ENCODE results near the gene MCTP1. TPM values are rescaled to one million over a fixed set of nuclear protein-coding genes. Genes with fewer than 3 reads are reported as not detected.

The MCTP1 gene
- total and polyA plus RNA-seq, 2 of the 13 experiments (the other 11 are each of a cell fraction or from before 2014, with no cell fraction given): 0.15 to 0.48 TPM

GRCh38 chr5:95184924-95185323 is 100.0 kb downstream of the MCTP1 start:
- no peak for FAIRE-seq
- CTCF ChIA-PET (ENCODE audit: low intra/inter-chr PET ratio, low total read pairs): no interaction called here
- ATAC-seq: no peak
- Histone ChIP-seq H4K20me1 (ENCODE audit: insufficient read depth, low read length) (no peaks in the 10 kb centered on the region), H3K9me3 (ENCODE audit: low read length) (no peaks in the 10 kb centered on the region), H3K9ac (ENCODE audit: insufficient read depth, low read depth, low read length) (no peak overlapping the region), H3K4me1 (ENCODE audit: insufficient read depth, low read length) (no peaks in the 10 kb centered on the region), H3K36me3 (replicated peaks in 1 of 2; ENCODE audit: control insufficient read depth in 1 of 2, insufficient read depth in 2 of 2, low read length in 2 of 2) (no peaks in the 10 kb centered on the region), H2AFZ (ENCODE audit: low read length) (no peak overlapping the region), H3K27ac (ENCODE audit: extremely low read length, insufficient read depth, low read length) (no peak overlapping the region), H3K4me3 (replicated peaks in 1 of 3; ENCODE audit: insufficient read depth in 1 of 3, low read depth in 2 of 3, low read length in 3 of 3) (no peak overlapping the region), H3K4me2 (ENCODE audit: low read depth, low read length) (no peak overlapping the region), H3K27me3 (ENCODE audit: control insufficient read depth in 1 of 2, insufficient read depth in 2 of 2, low read length in 2 of 2) (no peaks in the 10 kb centered on the region), H3K79me2 (ENCODE audit: insufficient read depth, low read length) (no peaks in the 10 kb centered on the region)
- WGBS (ENCODE audit: low lambda C conversion rate): 68% methylated on average over 4 of the region's 4 CpGs
- no TSS peak for BruUV-seq (replicated peaks)
- in situ Hi-C loops (cut with HindIII; ENCODE audit: extremely low pct_ligation_motif_present, low pct_unique_long_range_greater_than_20kb) (no loop called here), intact Hi-C loops (cut with micrococcal nuclease; ENCODE audit: unreplicated experiment) (no loop called here)
- no peak for DNase-seq (ENCODE audit: low spot score)
- POLR2A ChIA-PET: no interaction called here
- TF ChIP-seq ELF1 (CRISPR knock-in tag; IDR thresholded peaks at IDR 0.05) (no peak), PCBP2 (optimal IDR thresholded peaks at IDR 0.05; ENCODE audit: low read depth, low read length, poor library complexity, severe bottlenecking) (no peak), ZSCAN29 (CRISPR knock-in tag; conservative IDR thresholded peaks at IDR 0.05) (no peak), ATM (IDR thresholded peaks at IDR 0.05; ENCODE audit: borderline replicate concordance) (no peak), RCOR2 (CRISPR knock-in tag; IDR thresholded peaks at IDR 0.05) (no peak), ZNF275 (CRISPR knock-in tag; IDR thresholded peaks at IDR 0.05; ENCODE audit: borderline replicate concordance) (no peak), SRY (CRISPR knock-in tag; IDR thresholded peaks at IDR 0.05) (no peak), ZGPAT (CRISPR knock-in tag; IDR thresholded peaks at IDR 0.05) (no peak), GFI1 (CRISPR knock-in tag; IDR thresholded peaks at IDR 0.05; ENCODE audit: borderline replicate concordance) (no peak), ZNF264 (CRISPR knock-in tag; IDR thresholded peaks at IDR 0.05) (no peak), ZKSCAN8 (CRISPR knock-in tag; IDR thresholded peaks at IDR 0.05; ENCODE audit: borderline replicate concordance) (no peak), ZNF577 (CRISPR knock-in tag; IDR thresholded peaks at IDR 0.05; ENCODE audit: borderline replicate concordance, low read depth) (no peak)
- TF ChIP-seq, protein P1, sequence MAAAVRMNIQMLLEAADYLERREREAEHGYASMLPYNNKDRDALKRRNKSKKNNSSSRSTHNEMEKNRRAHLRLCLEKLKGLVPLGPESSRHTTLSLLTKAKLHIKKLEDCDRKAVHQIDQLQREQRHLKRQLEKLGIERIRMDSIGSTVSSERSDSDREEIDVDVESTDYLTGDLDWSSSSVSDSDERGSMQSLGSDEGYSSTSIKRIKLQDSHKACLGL (CRISPR knock-in tag; IDR thresholded peaks at IDR 0.05): no peak
- TF ChIP-seq, protein P2, sequence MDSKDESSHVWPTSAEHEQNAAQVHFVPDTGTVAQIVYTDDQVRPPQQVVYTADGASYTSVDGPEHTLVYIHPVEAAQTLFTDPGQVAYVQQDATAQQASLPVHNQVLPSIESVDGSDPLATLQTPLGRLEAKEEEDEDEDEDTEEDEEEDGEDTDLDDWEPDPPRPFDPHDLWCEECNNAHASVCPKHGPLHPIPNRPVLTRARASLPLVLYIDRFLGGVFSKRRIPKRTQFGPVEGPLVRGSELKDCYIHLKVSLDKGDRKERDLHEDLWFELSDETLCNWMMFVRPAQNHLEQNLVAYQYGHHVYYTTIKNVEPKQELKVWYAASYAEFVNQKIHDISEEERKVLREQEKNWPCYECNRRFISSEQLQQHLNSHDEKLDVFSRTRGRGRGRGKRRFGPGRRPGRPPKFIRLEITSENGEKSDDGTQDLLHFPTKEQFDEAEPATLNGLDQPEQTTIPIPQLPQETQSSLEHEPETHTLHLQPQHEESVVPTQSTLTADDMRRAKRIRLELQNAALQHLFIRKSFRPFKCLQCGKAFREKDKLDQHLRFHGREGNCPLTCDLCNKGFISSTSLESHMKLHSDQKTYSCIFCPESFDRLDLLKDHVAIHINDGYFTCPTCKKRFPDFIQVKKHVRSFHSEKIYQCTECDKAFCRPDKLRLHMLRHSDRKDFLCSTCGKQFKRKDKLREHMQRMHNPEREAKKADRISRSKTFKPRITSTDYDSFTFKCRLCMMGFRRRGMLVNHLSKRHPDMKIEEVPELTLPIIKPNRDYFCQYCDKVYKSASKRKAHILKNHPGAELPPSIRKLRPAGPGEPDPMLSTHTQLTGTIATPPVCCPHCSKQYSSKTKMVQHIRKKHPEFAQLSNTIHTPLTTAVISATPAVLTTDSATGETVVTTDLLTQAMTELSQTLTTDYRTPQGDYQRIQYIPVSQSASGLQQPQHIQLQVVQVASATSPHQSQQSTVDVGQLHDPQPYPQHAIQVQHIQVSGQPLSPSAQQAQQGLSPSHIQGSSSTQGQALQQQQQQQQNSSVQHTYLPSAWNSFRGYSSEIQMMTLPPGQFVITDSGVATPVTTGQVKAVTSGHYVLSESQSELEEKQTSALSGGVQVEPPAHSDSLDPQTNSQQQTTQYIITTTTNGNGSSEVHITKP (CRISPR knock-in tag; IDR thresholded peaks at IDR 0.05; ENCODE audit: low read depth): no peak
- TF ChIP-seq, protein P3, sequence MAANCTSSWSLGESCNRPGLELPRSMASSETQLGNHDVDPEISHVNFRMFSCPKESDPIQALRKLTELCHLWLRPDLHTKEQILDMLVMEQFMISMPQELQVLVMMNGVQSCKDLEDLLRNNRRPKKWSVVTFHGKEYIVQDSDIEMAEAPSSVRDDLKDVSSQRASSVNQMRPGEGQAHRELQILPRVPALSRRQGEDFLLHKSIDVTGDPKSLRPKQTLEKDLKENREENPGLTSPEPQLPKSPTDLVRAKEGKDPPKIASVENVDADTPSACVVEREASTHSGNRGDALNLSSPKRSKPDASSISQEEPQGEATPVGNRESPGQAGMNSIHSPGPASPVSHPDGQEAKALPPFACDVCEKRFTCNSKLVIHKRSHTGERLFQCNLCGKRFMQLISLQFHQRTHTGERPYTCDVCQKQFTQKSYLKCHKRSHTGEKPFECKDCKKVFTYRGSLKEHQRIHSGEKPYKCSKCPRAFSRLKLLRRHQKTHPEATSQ (CRISPR knock-in tag; IDR thresholded peaks at IDR 0.05; ENCODE audit: borderline replicate concordance): no peak
- TF ChIP-seq, protein P4, sequence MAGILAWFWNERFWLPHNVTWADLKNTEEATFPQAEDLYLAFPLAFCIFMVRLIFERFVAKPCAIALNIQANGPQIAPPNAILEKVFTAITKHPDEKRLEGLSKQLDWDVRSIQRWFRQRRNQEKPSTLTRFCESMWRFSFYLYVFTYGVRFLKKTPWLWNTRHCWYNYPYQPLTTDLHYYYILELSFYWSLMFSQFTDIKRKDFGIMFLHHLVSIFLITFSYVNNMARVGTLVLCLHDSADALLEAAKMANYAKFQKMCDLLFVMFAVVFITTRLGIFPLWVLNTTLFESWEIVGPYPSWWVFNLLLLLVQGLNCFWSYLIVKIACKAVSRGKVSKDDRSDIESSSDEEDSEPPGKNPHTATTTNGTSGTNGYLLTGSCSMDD (CRISPR knock-in tag; IDR thresholded peaks at IDR 0.05): no peak
